ENCODE results near the gene QRSL1.

Gene QRSL1

DNA sequence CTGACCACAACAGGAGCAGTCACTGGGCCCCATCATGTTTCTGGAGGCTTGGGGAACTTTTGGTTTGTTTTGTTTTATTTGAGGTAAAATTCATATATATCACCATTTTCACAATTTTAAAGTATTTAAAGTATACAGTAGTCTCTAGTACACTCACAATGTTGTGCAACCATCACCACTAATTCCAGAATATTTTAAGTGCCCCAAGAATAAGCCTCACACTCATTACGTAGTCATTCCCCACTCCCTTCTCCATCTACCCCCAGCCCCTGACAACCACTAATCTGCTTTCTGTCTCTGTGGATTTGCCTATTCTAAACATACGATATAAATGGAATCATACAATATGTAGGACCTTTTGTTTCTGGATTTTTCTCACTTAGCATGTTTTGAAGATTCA, 29.0 kb upstream of the QRSL1 start:
- TF ChIP-seq FOXM1 (IDR thresholded peaks at IDR 0.05; ENCODE audit: borderline replicate concordance) (no peak), FOXK2 (IDR thresholded peaks at IDR 0.05) (no peak), BHLHE40 (IDR thresholded peaks at IDR 0.05; ENCODE audit: borderline replicate concordance) (no peak), NFRKB (IDR thresholded peaks at IDR 0.05) (no peak)
- TF ChIP-seq, protein P1, sequence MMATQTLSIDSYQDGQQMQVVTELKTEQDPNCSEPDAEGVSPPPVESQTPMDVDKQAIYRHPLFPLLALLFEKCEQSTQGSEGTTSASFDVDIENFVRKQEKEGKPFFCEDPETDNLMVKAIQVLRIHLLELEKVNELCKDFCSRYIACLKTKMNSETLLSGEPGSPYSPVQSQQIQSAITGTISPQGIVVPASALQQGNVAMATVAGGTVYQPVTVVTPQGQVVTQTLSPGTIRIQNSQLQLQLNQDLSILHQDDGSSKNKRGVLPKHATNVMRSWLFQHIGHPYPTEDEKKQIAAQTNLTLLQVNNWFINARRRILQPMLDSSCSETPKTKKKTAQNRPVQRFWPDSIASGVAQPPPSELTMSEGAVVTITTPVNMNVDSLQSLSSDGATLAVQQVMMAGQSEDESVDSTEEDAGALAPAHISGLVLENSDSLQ (IDR thresholded peaks at IDR 0.05), result no peak
- DNase-seq (ENCODE audit: extremely low spot score), result no peak
- POLR2A ChIA-PET, result no interaction called here
- CTCF ChIA-PET, result no interaction called here

DNA sequence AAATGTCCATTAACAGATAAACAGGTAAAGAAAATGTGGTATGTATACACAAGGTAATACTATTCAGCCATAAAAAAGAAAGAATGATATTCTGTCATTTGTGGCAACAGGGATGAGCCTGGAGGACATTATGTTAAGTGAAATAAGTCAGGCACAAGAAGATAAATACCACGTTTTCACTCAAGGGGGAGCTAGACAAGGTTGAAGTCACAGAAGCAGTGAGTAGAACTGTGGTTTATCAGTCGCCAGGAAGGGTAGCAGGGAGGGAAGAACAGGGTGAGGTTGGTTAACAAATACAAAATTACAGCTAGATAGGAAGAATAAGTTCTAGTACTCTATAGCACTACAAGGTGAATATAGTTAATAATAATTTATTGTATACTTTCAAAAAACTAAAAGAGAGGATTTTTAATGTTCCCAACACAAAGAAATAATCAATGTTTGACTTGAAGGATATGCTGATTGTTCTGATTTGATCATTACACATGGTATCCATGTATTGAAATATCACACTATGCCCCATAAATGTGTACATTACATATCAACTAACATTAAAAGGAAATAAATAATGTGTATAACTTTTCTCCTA, 21.2 kb upstream of the QRSL1 start:
- peak; percentile 49 for DNase-seq (ENCODE audit: extremely low spot score)
- ChIA-PET CTCF (interaction anchor here (0.6 to 1.1 kb wide), 6 partner anchors 10 to 375 kb away, joined by 3 to 6 read pairs (median 4); no protein-coding TSS in a partner anchor), POLR2A (no interaction called here)

DNA sequence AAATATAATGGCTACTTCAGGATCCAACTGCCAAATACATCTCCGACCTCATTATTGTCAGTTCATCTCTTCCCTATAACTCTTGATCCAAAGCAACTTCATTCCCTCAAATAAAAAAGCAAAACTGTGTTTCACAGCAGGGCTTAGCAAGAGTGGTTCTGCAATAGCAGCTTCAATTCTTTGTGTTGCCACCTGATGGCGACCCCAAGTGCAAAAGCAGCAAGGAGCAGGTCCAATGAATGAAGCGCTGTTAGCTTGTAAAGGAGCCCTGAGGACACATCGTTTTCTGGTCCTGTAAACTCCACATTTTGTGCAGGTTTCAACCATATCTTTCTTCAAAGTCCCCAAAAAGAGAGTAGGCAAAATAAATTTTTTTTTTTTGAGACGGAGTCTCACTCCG, 19.7 kb upstream of the QRSL1 start:
- TF ChIP-seq HDGF (IDR thresholded peaks at IDR 0.05; ENCODE audit: borderline replicate concordance) (no peak), FOXK2 (IDR thresholded peaks at IDR 0.05) (no peak), LEF1 (IDR thresholded peaks at IDR 0.05; ENCODE audit: borderline replicate concordance) (no peak), FOXA1 (IDR thresholded peaks at IDR 0.05) (no peak), ELF4 (IDR thresholded peaks at IDR 0.05) (no peak), ZNF384 (IDR thresholded peaks at IDR 0.05) (no peak), SP1 (IDR thresholded peaks at IDR 0.05) (no peak), L3MBTL2 (conservative IDR thresholded peaks at IDR 0.05) (no peak), BHLHE40 (IDR thresholded peaks at IDR 0.05; ENCODE audit: borderline replicate concordance) (no peak), ARNT (IDR thresholded peaks at IDR 0.05) (no peak), FOXM1 (IDR thresholded peaks at IDR 0.05; ENCODE audit: borderline replicate concordance) (no peak), NFRKB (IDR thresholded peaks at IDR 0.05) (no peak), CTBP1 (IDR thresholded peaks at IDR 0.05; ENCODE audit: borderline replicate concordance) (no peak), TARDBP (IDR thresholded peaks at IDR 0.05) (no peak), SUZ12 (IDR thresholded peaks at IDR 0.05) (no peak)
- TF ChIP-seq, protein P1 (IDR thresholded peaks at IDR 0.05), result no peak
- ChIA-PET CTCF (interaction anchor here (0.6 to 1.7 kb wide), 7 partner anchors 11 to 947 kb away, joined by 3 to 9 read pairs (median 4); no protein-coding TSS in a partner anchor), POLR2A (no interaction called here)
- peak; percentile 16 for DNase-seq (ENCODE audit: extremely low spot score)

More for the DNA sequence above, 21.2 kb upstream of the QRSL1 start:
- TF ChIP-seq NFRKB (IDR thresholded peaks at IDR 0.05) (no peak), BHLHE40 (IDR thresholded peaks at IDR 0.05; ENCODE audit: borderline replicate concordance) (no peak), FOXA1 (IDR thresholded peaks at IDR 0.05) (no peak), FOXK2 (IDR thresholded peaks at IDR 0.05) (0 out of 2 replicates have a peak, but pooled peaks have one; percentile 38)

DNA sequence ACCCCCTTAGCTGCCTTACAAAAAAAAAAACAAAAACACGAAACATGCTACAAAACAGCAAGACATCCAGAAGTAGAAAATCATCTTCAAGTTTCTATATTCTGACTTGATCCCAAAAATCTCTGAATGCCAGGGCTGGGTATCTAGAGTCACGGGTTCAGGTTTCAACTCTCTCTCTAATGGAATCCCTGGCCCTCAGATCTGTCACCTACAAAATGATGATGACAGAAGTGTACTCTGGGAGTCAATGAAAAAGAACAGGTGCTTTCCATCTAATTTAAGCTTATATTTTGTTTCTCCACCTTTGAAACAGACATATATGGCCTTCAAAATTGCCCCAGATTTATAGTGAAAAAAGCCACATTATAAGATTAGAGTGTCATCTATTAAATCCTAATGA, 18.3 kb upstream of the QRSL1 start:
- ChIA-PET POLR2A (no interaction called here), CTCF (interaction anchor here (1.2 kb wide), 1 partner anchor 387 kb away, joined by 4 read pairs; no protein-coding TSS in a partner anchor)

DNA sequence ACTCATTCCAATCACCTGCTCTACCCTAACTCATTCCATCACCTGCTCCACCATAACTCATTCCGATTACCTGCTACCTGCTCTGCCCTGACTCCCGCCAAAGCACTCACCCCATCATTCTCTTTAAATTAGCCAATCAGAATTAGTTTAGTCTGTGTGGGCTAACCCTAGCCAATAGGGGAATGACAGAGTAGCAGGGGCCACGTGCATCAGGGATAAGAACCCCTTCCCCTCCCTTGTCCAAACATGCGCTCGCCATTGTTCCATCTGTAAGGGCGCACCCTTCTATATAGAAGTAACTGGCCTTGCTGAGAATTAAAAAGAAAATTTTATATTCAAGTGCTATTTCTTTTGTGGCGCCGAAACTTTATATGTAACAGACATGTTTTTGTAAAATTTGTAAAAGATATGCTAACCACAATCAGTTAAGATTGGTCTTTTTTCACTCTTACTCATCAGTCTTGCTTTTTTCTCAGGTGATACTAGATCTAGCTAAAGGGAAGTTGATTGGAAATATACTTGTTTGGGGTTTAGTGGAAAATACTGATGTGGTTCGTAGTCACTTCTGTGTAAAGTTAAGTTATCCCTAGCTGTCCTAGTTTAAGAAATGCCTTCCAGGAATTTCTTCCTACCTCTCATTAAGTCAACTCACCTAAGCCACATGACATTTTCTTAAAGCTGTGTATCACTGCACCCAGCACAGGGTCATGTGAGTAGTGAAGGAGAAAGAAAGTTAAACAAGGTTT, 16.5 kb upstream of the QRSL1 start:
- DNase-seq (ENCODE audit: extremely low spot score), result no peak
- CTCF ChIA-PET, result interaction anchor here (1.3 kb wide), 1 partner anchor 46 kb away, joined by 3 read pairs; no protein-coding TSS in a partner anchor
- POLR2A ChIA-PET, result no interaction called here
- no peak for TF ChIP-seq ARNT (IDR thresholded peaks at IDR 0.05)
- no peak for TF ChIP-seq TARDBP (IDR thresholded peaks at IDR 0.05)
- no peak for TF ChIP-seq FOXM1 (IDR thresholded peaks at IDR 0.05; ENCODE audit: borderline replicate concordance)
- TF ChIP-seq ZNF384 (IDR thresholded peaks at IDR 0.05), result no peak
- TF ChIP-seq NFRKB (IDR thresholded peaks at IDR 0.05), result no peak

More for the DNA sequence above, 18.3 kb upstream of the QRSL1 start:
- TF ChIP-seq FOXM1 (IDR thresholded peaks at IDR 0.05; ENCODE audit: borderline replicate concordance) (no peak), FOXA1 (IDR thresholded peaks at IDR 0.05) (no peak), CTBP1 (IDR thresholded peaks at IDR 0.05; ENCODE audit: borderline replicate concordance) (no peak), TARDBP (IDR thresholded peaks at IDR 0.05) (no peak), NFRKB (IDR thresholded peaks at IDR 0.05) (no peak), ARNT (IDR thresholded peaks at IDR 0.05) (no peak), SUZ12 (IDR thresholded peaks at IDR 0.05) (no peak), BHLHE40 (IDR thresholded peaks at IDR 0.05; ENCODE audit: borderline replicate concordance) (no peak), HDGF (IDR thresholded peaks at IDR 0.05; ENCODE audit: borderline replicate concordance) (no peak), L3MBTL2 (conservative IDR thresholded peaks at IDR 0.05) (no peak), SP1 (IDR thresholded peaks at IDR 0.05) (no peak), ZNF384 (IDR thresholded peaks at IDR 0.05) (no peak), FOXK2 (IDR thresholded peaks at IDR 0.05) (no peak)
- DNase-seq (ENCODE audit: extremely low spot score), result no peak

DNA sequence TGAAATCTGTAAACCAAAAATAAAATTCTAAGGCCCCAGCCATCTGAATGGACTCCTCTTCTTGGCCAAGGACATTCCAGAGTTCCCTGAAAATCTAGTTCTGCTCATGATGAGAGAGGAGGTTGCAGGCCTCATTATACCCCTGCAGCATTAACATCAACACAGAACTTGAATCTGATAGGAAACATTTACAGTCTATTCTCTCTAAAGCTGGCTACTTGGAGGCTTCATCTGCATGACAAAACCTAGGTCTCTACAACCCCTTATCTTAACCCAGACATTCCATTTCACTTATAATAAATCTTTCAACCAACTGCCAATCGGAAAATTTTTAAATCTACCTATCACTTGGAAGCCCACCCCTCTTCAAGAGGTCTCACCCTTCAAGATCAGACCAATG, 15.8 kb upstream of the QRSL1 start:
- ChIA-PET CTCF (interaction anchor here (1.3 kb wide), 1 partner anchor 47 kb away, joined by 3 read pairs; no protein-coding TSS in a partner anchor), POLR2A (no interaction called here)
- no peak for DNase-seq (ENCODE audit: extremely low spot score)
- no peak for TF ChIP-seq TARDBP (IDR thresholded peaks at IDR 0.05)
- no peak for TF ChIP-seq ZNF384 (IDR thresholded peaks at IDR 0.05)
- no peak for TF ChIP-seq ELF4 (IDR thresholded peaks at IDR 0.05)
- TF ChIP-seq SP1 (IDR thresholded peaks at IDR 0.05), result no peak
- TF ChIP-seq, protein P1 (IDR thresholded peaks at IDR 0.05), result no peak
- no peak for TF ChIP-seq HDGF (IDR thresholded peaks at IDR 0.05; ENCODE audit: borderline replicate concordance)
- TF ChIP-seq L3MBTL2 (conservative IDR thresholded peaks at IDR 0.05), result no peak
- no peak for TF ChIP-seq NFRKB (IDR thresholded peaks at IDR 0.05)
- no peak for TF ChIP-seq CTBP1 (IDR thresholded peaks at IDR 0.05; ENCODE audit: borderline replicate concordance)
- no peak for TF ChIP-seq FOXA1 (IDR thresholded peaks at IDR 0.05)
- no peak for TF ChIP-seq SUZ12 (IDR thresholded peaks at IDR 0.05)
- no peak for TF ChIP-seq BHLHE40 (IDR thresholded peaks at IDR 0.05; ENCODE audit: borderline replicate concordance)
- TF ChIP-seq FOXM1 (IDR thresholded peaks at IDR 0.05; ENCODE audit: borderline replicate concordance), result no peak
- TF ChIP-seq LEF1 (IDR thresholded peaks at IDR 0.05; ENCODE audit: borderline replicate concordance), result no peak
- no peak for TF ChIP-seq ARNT (IDR thresholded peaks at IDR 0.05)
